AG04449 (cell line): ENCODE results near the gene CPB2.

ENCODE experiments used
- CTCF ChIA-PET: fragments of 350-600 bp; formaldehyde crosslinking; extraction: SDS; loops from one replicate; lab custom pipeline; 2021; ENCODE audit warnings: antibody characterized with exemption; lab: Yijun Ruan, JAX
- POLR2A ChIA-PET: fragments of 400-600, 350-600 bp; formaldehyde crosslinking; extraction: SDS; loops from one replicate; lab custom pipeline; 2020; ENCODE audit warnings: antibody characterized with exemption, inconsistent platforms; lab: Yijun Ruan, JAX
- DNase-seq: peaks from one replicate; pipeline ENCODE4 v3.0.0-alpha.2; 2010; ENCODE audit warnings: low read depth, low spot score
- H3K4me3 ChIP-seq: 2 replicates; pipeline ENCODE4 v1.5.1; 2011; ENCODE audit warnings: low read depth, mild to moderate bottlenecking, control low read depth, low read length
- CTCF ChIP-seq: IDR thresholded peaks from one replicate; pipeline ENCODE4 v1.5.1; 2011; ENCODE audit warnings: mild to moderate bottlenecking, moderate library complexity, low read length, control low read depth, inconsistent platforms; ENCODE audit not compliant: insufficient read depth; ENCODE audit errors: missing control alignments

The CPB2 gene

GRCh38 chr13:46104868-46105267, at the start of gene CPB2:
Gene CPB2, minus strand, starts transcription at chr13:46105033. Its CDS starts 24 bp downstream, at chr13:46105009.
- ChIA-PET POLR2A (no interaction called here), CTCF (interaction anchor here (0.8 kb wide), 1 partner anchor 481 kb away, joined by 3 read pairs; no protein-coding TSS in a partner anchor)
- DNase-seq, result no peak
- H3K4me3 ChIP-seq, result no peak within 1 kb of the TSS
- no peak for TF ChIP-seq CTCF

GRCh38 chr13:46154136-46154801, 49.4 kb upstream of the CPB2 start:
- TF ChIP-seq CTCF, result no peak
- ChIA-PET POLR2A (no interaction called here), CTCF (interaction anchor here (1.9 kb wide), 1 partner anchor 28 kb away, joined by 4 read pairs; no protein-coding TSS in a partner anchor)
- H3K4me3 ChIP-seq, result no peak overlapping the region
- no peak for DNase-seq

- POLR2A ChIA-PET, result no interaction called here
- CTCF ChIA-PET, result interaction anchor here (1.1 to 1.8 kb wide), 2 partner anchors 14 to 168 kb away, joined by 3 to 7 read pairs; no protein-coding TSS in a partner anchor
- H3K4me3 ChIP-seq, result no peak overlapping the region
- no peak for DNase-seq
- no peak for TF ChIP-seq CTCF
Measured at GRCh38 chr13:46152627-46153328, 47.9 kb upstream of the CPB2 start.

- no peak for DNase-seq
- TF ChIP-seq CTCF, result no peak
- CTCF ChIA-PET, result interaction anchor here (1.1 to 5.1 kb wide), 4 partner anchors 9 to 779 kb away, joined by 3 to 51 read pairs (median 3); no protein-coding TSS in a partner anchor
- H3K4me3 ChIP-seq, result no peak overlapping the region
- POLR2A ChIA-PET, result no interaction called here
Measured at GRCh38 chr13:46150134-46150693, 45.4 kb upstream of the CPB2 start.

- ChIA-PET POLR2A (no interaction called here), CTCF (interaction anchor here (1.1 to 5.1 kb wide), 5 partner anchors 10 to 778 kb away, joined by 3 to 51 read pairs (median 3); no protein-coding TSS in a partner anchor)
Measured at GRCh38 chr13:46149272-46150133, 44.7 kb upstream of the CPB2 start.

More at GRCh38 chr13:46149272-46150133, 44.7 kb upstream of the CPB2 start:
- no peak overlapping the region for H3K4me3 ChIP-seq
- no peak for TF ChIP-seq CTCF
- no peak for DNase-seq
